IMR-90 (cell line): ENCODE measurements around the gene SLITRK5. TPM values are rescaled to one million over a fixed set of nuclear protein-coding genes. Genes with fewer than 3 reads are reported as not detected.

Source experiments
- ATAC-seq: fragments of 200-7000 bp; cut with Tn5 transposase; 2 replicates; pipeline ENCODE4 v1.9.1; 2020; ENCODE audit warnings: low read depth, mild to moderate bottlenecking, moderate library complexity
- BruUV-seq: library from RNA; stranded (reverse); fragments of 400-500 nt; replicated peaks from 2 replicates; lab custom pipeline; 2021; lab: Mats Ljungman, UMichigan
- CTCF ChIA-PET: fragments of 300-600 bp; formaldehyde crosslinking; extraction: SDS; loops from one replicate; lab custom pipeline; 2021; ENCODE audit warnings: antibody characterized with exemption; lab: Yijun Ruan, JAX
- POLR2A ChIA-PET: fragments of 300-600 bp; sonication (Branson Sonifier 250); formaldehyde crosslinking; loops from one replicate; lab custom pipeline; 2022; ENCODE audit warnings: antibody characterized with exemption; ENCODE audit not compliant: unreplicated experiment; lab: Charles Lee
- DNase-seq: peaks from one replicate; pipeline ENCODE4 v3.0.0; 2013
- H2AFZ ChIP-seq: replicated peaks from 2 replicates; pipeline ENCODE3; 2013; ENCODE audit warnings: low read length, mild to moderate bottlenecking; ENCODE audit not compliant: poor library complexity
- H2AK5ac ChIP-seq: 2 replicates; pipeline ENCODE4 v1.6.1; 2013; ENCODE audit warnings: low read depth, low read length, inconsistent platforms
- H2AK9ac ChIP-seq: replicated peaks from 2 replicates; pipeline ENCODE3; 2013; ENCODE audit warnings: mild to moderate bottlenecking, low read depth, low read length, moderate library complexity; ENCODE audit not compliant: poor library complexity
- H2BK120ac ChIP-seq: 2 replicates; pipeline ENCODE4 v1.6.1; 2013; ENCODE audit warnings: low read depth, low read length, inconsistent platforms
- H2BK15ac ChIP-seq: 3 replicates; pipeline ENCODE4 v1.6.1; 2013; ENCODE audit warnings: low read depth, low read length, inconsistent platforms
- H2BK20ac ChIP-seq: 2 replicates; pipeline ENCODE4 v1.6.1; 2013; ENCODE audit warnings: low read depth, mild to moderate bottlenecking, inconsistent platforms, low read length, moderate library complexity
- H2BK5ac ChIP-seq: 2 replicates; pipeline ENCODE4 v1.6.1; 2013; ENCODE audit warnings: mild to moderate bottlenecking, low read depth, low read length, inconsistent platforms; ENCODE audit not compliant: poor library complexity, severe bottlenecking
- H3K14ac ChIP-seq: replicated peaks from 2 replicates; pipeline ENCODE4 v1.6.1; 2013; ENCODE audit warnings: low read depth, low read length, inconsistent platforms
- H3K18ac ChIP-seq: 2 replicates; pipeline ENCODE4 v1.6.1; 2013; ENCODE audit warnings: low read depth, low read length, control low read depth
- H3K23ac ChIP-seq: 2 replicates; pipeline ENCODE4 v1.6.1; 2013; ENCODE audit warnings: low read depth, low read length, inconsistent platforms
- H3K27ac ChIP-seq: 2 replicates; pipeline ENCODE4 v1.5.1; 2013; ENCODE audit warnings: mild to moderate bottlenecking, control low read depth, low read length; ENCODE audit not compliant: insufficient read depth
- H3K27me3 ChIP-seq: 2 replicates; pipeline ENCODE4 v1.6.1; 2013; ENCODE audit warnings: low read length; ENCODE audit not compliant: control insufficient read depth, insufficient read depth
- H3K36me3 ChIP-seq: 2 replicates; pipeline ENCODE4 v1.6.1; 2013; ENCODE audit warnings: low read length, mixed read lengths; ENCODE audit not compliant: control insufficient read depth, insufficient read depth
- H3K4ac ChIP-seq: 2 replicates; pipeline ENCODE4 v1.6.1; 2013; ENCODE audit warnings: low read depth, low read length, inconsistent platforms
- H3K4me1 ChIP-seq: 2 replicates; pipeline ENCODE4 v1.6.1; 2013; ENCODE audit warnings: low read length, mixed read lengths; ENCODE audit not compliant: control insufficient read depth, insufficient read depth
- H3K4me2 ChIP-seq: 2 replicates; pipeline ENCODE4 v1.6.1; 2013; ENCODE audit warnings: low read depth, mild to moderate bottlenecking, control low read depth, low read length, moderate library complexity
- H3K4me3 ChIP-seq: 2 replicates; pipeline ENCODE4 v1.5.1; 2013; ENCODE audit warnings: low read depth, mild to moderate bottlenecking, control low read depth, low read length, moderate library complexity; ENCODE audit not compliant: insufficient read depth
- H3K56ac ChIP-seq: 2 replicates; pipeline ENCODE4 v1.6.1; 2013; ENCODE audit warnings: low read length, inconsistent platforms; ENCODE audit not compliant: insufficient read depth; ENCODE audit errors: extremely low read depth
- H3K79me1 ChIP-seq, 2 experiments: 2 replicates each; pipeline ENCODE4 v1.6.1; 2013; ENCODE audit warnings: low read length in 2 of 2, inconsistent platforms in 1 of 2, low read depth in 1 of 2
- H3K9ac ChIP-seq: 2 replicates; pipeline ENCODE4 v1.6.1; 2013; ENCODE audit warnings: low read depth, low read length, control low read depth
- H3K9me1 ChIP-seq: 2 replicates; pipeline ENCODE4 v1.6.1; 2013; ENCODE audit warnings: low read length, inconsistent platforms; ENCODE audit not compliant: insufficient read depth
- H3K9me3 ChIP-seq: 2 replicates; pipeline ENCODE4 v1.6.1; 2013; ENCODE audit warnings: low read length; ENCODE audit not compliant: control insufficient read depth, insufficient read depth
- H4K20me1 ChIP-seq: 2 replicates; pipeline ENCODE4 v1.6.1; 2013; ENCODE audit warnings: low read length, inconsistent platforms; ENCODE audit not compliant: insufficient read depth
- H4K5ac ChIP-seq: 2 replicates; pipeline ENCODE4 v1.6.1; 2013; ENCODE audit warnings: mild to moderate bottlenecking, low read depth, low read length, control low read depth
- H4K8ac ChIP-seq, 2 experiments: 2 replicates each; pipeline ENCODE4 v1.6.1; 2013; ENCODE audit warnings: low read depth in 2 of 2, low read length in 2 of 2, control low read depth in 1 of 2, inconsistent platforms in 1 of 2
- H4K91ac ChIP-seq: 2 replicates; pipeline ENCODE4 v1.6.1; 2013; ENCODE audit warnings: low read depth, low read length, inconsistent platforms; ENCODE audit not compliant: insufficient read depth
- BHLHE40 ChIP-seq: fragments of 150-350 bp; IDR thresholded peaks from 2 replicates; pipeline ENCODE4 v1.6.1; 2016; ENCODE audit warnings: mild to moderate bottlenecking, low read depth, low read length
- CEBPB ChIP-seq: IDR thresholded peaks from 2 replicates; pipeline ENCODE4 v1.6.1; 2012; ENCODE audit warnings: low read depth, low read length, improper control_type of control experiment
- CHD1 ChIP-seq: IDR thresholded peaks from 2 replicates; pipeline ENCODE4 v1.6.1; 2012; ENCODE audit warnings: low read depth, low read length, improper control_type of control experiment
- CTCF ChIP-seq: conservative IDR thresholded peaks from 2 replicates; pipeline ENCODE4 v1.5.1; 2012; ENCODE audit warnings: mild to moderate bottlenecking, low read depth, low read length, improper control_type of control experiment
- FOS ChIP-seq: fragments of 150-350 bp; IDR thresholded peaks from 2 replicates; pipeline ENCODE4 v1.6.1; 2016; ENCODE audit warnings: low read depth, low read length
- MAFK ChIP-seq: IDR thresholded peaks from 2 replicates; pipeline ENCODE4 v1.6.1; 2012; ENCODE audit warnings: low read depth, low read length, improper control_type of control experiment
- MAZ ChIP-seq: IDR thresholded peaks from 2 replicates; pipeline ENCODE4 v1.6.1; 2012; ENCODE audit warnings: low read depth, mild to moderate bottlenecking, low read length, improper control_type of control experiment, moderate library complexity, borderline replicate concordance
- MXI1 ChIP-seq: IDR thresholded peaks from 2 replicates; pipeline ENCODE4 v1.6.1; 2012; ENCODE audit warnings: low read depth, mild to moderate bottlenecking, low read length, moderate library complexity, borderline replicate concordance
- NFE2L2 ChIP-seq: fragments of 150-350 bp; IDR thresholded peaks from 2 replicates; pipeline ENCODE4 v1.6.1; 2016; ENCODE audit warnings: low read depth, mild to moderate bottlenecking, low read length
- POLR2A ChIP-seq: IDR thresholded peaks from 2 replicates; pipeline ENCODE4 v1.6.1; 2012; ENCODE audit warnings: mild to moderate bottlenecking, low read depth, low read length
- RAD21 ChIP-seq: IDR thresholded peaks from 2 replicates; pipeline ENCODE4 v1.6.1; 2012; ENCODE audit warnings: low read length, improper control_type of control experiment
- RCOR1 ChIP-seq: IDR thresholded peaks from 2 replicates; pipeline ENCODE4 v1.6.1; 2012; ENCODE audit warnings: mild to moderate bottlenecking, low read length, improper control_type of control experiment; ENCODE audit not compliant: insufficient replicate concordance
- SMC3 ChIP-seq: fragments of 150-350 bp; IDR thresholded peaks from 2 replicates; pipeline ENCODE4 v1.6.1; 2016; ENCODE audit warnings: low read depth, mild to moderate bottlenecking, antibody characterized with exemption, low read length, moderate library complexity
- USF2 ChIP-seq: fragments of 150-350 bp; IDR thresholded peaks from 2 replicates; pipeline ENCODE4 v1.6.1; 2017; ENCODE audit warnings: mild to moderate bottlenecking, antibody characterized with exemption, low read length, low read depth
- WGBS, 2 experiments: methylation state at CpG; one replicate each; pipeline versions ENCODE4 v1.1.5 to v1.1.7; 2013; ENCODE audit warnings: missing lambda C conversion rate in 2 of 2; ENCODE audit not compliant: insufficient read length in 1 of 2; ENCODE audit errors: extremely low coverage in 2 of 2; 5-methylcytosine and 5-hydroxymethylcytosine counted together
- dilution Hi-C: fragments of 300-500 bp; cut with HindIII; formaldehyde crosslinking; loops from one replicate; pipeline ENCODE4 v1.14.3; 2018; ENCODE audit warnings: low sequenced_read_pairs; ENCODE audit not compliant: unreplicated experiment
- in situ Hi-C: fragments of 300-500 bp; cut with MboI; formaldehyde crosslinking; loops from 3 replicates; pipeline ENCODE4 v1.14.3; 2019; ENCODE audit warnings: low sequenced_read_pairs, inconsistent platforms, mixed read lengths
- intact Hi-C: fragments of 100-400 bp; cut with micrococcal nuclease; formaldehyde crosslinking; loops from 2 replicates; pipeline ENCODE4 v1.10.0; 2022
- polyA plus RNA-seq, 3 experiments: library from polyadenylated mRNA; depleted of rRNA; stranded (reverse); fragments of >200 nt; gene quantifications; 2 replicates each; pipeline ENCODE4 v1.2.3, GENCODE V29; 2012; ENCODE audit warnings: low replicate concordance in 1 of 3
- total RNA-seq: library from RNA; depleted of rRNA; stranded (reverse); fragments of >200 nt; gene quantifications from 2 replicates; pipeline ENCODE4 v1.2.3, GENCODE V29; 2012

The SLITRK5 gene
- total and polyA plus RNA-seq, 2 of the 4 experiments (the other 2 are of a cell fraction) = under 0.01 to 0.03 TPM

- H3K4me2 ChIP-seq = no peak overlapping the region
- no peak overlapping the region for H3K56ac ChIP-seq
- no peak overlapping the region for H4K8ac ChIP-seq
- H3K14ac ChIP-seq = no peak overlapping the region
- no peak overlapping the region for H3K9ac ChIP-seq
- H4K20me1 ChIP-seq = no peaks in the 10 kb centered on the region
- no peak overlapping the region for H2BK20ac ChIP-seq
- no peak for ATAC-seq
- no peak overlapping the region for H3K4ac ChIP-seq
- TF ChIP-seq FOS = no peak
- no peak for TF ChIP-seq RCOR1
- TF ChIP-seq CTCF = no peak
- no peak for TF ChIP-seq MAZ
- no peak for TF ChIP-seq SMC3
- no peak for TF ChIP-seq POLR2A
- TF ChIP-seq MAFK = no peak
- no peak for TF ChIP-seq MXI1
- TF ChIP-seq CEBPB = no peak
- TF ChIP-seq NFE2L2 = no peak
- TF ChIP-seq RAD21 = no peak
- no peak for TF ChIP-seq CHD1
- TF ChIP-seq BHLHE40 = no peak
- no peak for TF ChIP-seq USF2
- H3K4me3 ChIP-seq = no peak overlapping the region
- no peak overlapping the region for H2BK120ac ChIP-seq
- no peak overlapping the region for H2AFZ ChIP-seq
- no peak overlapping the region for H2AK5ac ChIP-seq
- no peak overlapping the region for H2BK15ac ChIP-seq
- H3K9me3 ChIP-seq = no peaks in the 10 kb centered on the region
- in situ Hi-C loops = no loop called here
- dilution Hi-C loops = no loop called here
- H3K79me1 ChIP-seq = no peaks in the 10 kb centered on the region
- H3K23ac ChIP-seq = no peak overlapping the region
- ChIA-PET POLR2A (no interaction called here), CTCF (interaction anchor here (0.7 kb wide), 1 partner anchor 1172 kb away, joined by 4 read pairs; no protein-coding TSS in a partner anchor)
- DNase-seq = no peak
- H2AK9ac ChIP-seq = no peak overlapping the region
- no peaks in the 10 kb centered on the region for H3K4me1 ChIP-seq
- H4K5ac ChIP-seq = no peak overlapping the region
- no peaks in the 10 kb centered on the region for H3K9me1 ChIP-seq
- no peak overlapping the region for H3K27ac ChIP-seq
- H2BK5ac ChIP-seq = no peak overlapping the region
- no peaks in the 10 kb centered on the region for H3K27me3 ChIP-seq
- H3K18ac ChIP-seq = no peak overlapping the region
- no TSS peak for BruUV-seq
- WGBS, 2 experiments = no CpG with 5 or more reads among the region's 2 CpGs
- H4K91ac ChIP-seq = no peak overlapping the region
- intact Hi-C loops = no loop called here
- H3K36me3 ChIP-seq = no peaks in the 10 kb centered on the region
Measured at GRCh38 chr13:87684850-87685742, 13.9 kb downstream of the SLITRK5 start.
